NT2/D1 (cell line): Measurements from ENCODE around the gene EDRF1.

ENCODE experiments used
- DNase-seq: peaks from one replicate; pipeline ENCODE4 v3.0.0-alpha.2; 2011; ENCODE audit warnings: low read depth, low spot score
- H3K27me3 ChIP-seq: 2 replicates; pipeline ENCODE4 v1.6.0; 2011; ENCODE audit warnings: mild to moderate bottlenecking; ENCODE audit not compliant: insufficient read length, insufficient read depth
- H3K36me3 ChIP-seq: 2 replicates; pipeline ENCODE4 v1.6.1; 2011; ENCODE audit warnings: mild to moderate bottlenecking, low read length, mixed read lengths; ENCODE audit not compliant: insufficient read depth, insufficient read length
- H3K4me1 ChIP-seq: 2 replicates; pipeline ENCODE4 v1.5.1; 2011; ENCODE audit not compliant: insufficient read depth, insufficient read length
- H3K4me3 ChIP-seq: 2 replicates; pipeline ENCODE4 v1.5.1; 2011; ENCODE audit warnings: low read depth; ENCODE audit not compliant: insufficient read length
- H3K9ac ChIP-seq: 2 replicates; pipeline ENCODE4 v1.6.0; 2011; ENCODE audit warnings: low read depth; ENCODE audit not compliant: insufficient read length
- H3K9me3 ChIP-seq: 2 replicates; pipeline ENCODE4 v1.5.1; 2011; ENCODE audit warnings: mild to moderate bottlenecking, low read length; ENCODE audit not compliant: insufficient read depth
- SUZ12 ChIP-seq: IDR thresholded peaks from 2 replicates; pipeline ENCODE4 v1.6.1; 2011; ENCODE audit not compliant: insufficient read length, insufficient read depth; ENCODE audit errors: extremely low read depth
- YY1 ChIP-seq: IDR thresholded peaks from 2 replicates; pipeline ENCODE4 v1.6.1; 2011; ENCODE audit not compliant: insufficient read length, insufficient read depth
- ZNF274 ChIP-seq: IDR thresholded peaks from 2 replicates; pipeline ENCODE4 v1.6.1; 2011; ENCODE audit warnings: mild to moderate bottlenecking, low read depth, low read length

The EDRF1 gene

DNA sequence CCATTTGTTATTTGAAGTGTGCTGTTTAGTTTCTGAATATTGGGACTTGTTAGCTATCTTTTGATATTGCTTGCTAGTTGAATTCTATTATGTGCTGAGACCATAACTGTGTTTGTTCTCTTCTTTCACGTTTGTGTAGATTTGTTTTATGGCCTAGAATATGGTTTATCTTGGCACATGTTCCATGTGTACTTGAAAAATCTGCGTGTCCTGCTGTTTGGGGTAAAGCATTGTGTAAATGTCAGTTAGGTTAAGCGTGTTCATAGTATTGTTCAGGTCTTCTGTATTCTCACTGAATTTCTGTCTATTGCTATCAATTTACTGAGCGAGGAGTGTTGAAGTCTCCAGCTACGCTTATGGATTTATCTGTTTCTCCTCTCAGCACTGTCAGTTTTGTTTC lies 36.7 kb downstream of the EDRF1 start:
- Histone ChIP-seq H3K36me3 (peaks cover 79% of the 10 kb centered on the region), H3K9ac (no peak overlapping the region), H3K4me3 (no peak overlapping the region), H3K9me3 (no peaks in the 10 kb centered on the region), H3K4me1 (peaks cover 2% of the 10 kb centered on the region), H3K27me3 (no peaks in the 10 kb centered on the region)
- no peak for TF ChIP-seq SUZ12
- TF ChIP-seq YY1: no peak
- TF ChIP-seq ZNF274: no peak
- DNase-seq: no peak

GRCh38 chr10:125756853-125757487 lies 37.5 kb downstream of the EDRF1 start:
- H3K36me3 ChIP-seq: peaks cover 75% of the 10 kb centered on the region
- no peaks in the 10 kb centered on the region for H3K9me3 ChIP-seq
- H3K4me3 ChIP-seq: no peak overlapping the region
- H3K4me1 ChIP-seq: peaks cover 2% of the 10 kb centered on the region
- no peak for TF ChIP-seq SUZ12
- TF ChIP-seq ZNF274: no peak
- no peak for TF ChIP-seq YY1
- no peaks in the 10 kb centered on the region for H3K27me3 ChIP-seq
- DNase-seq: no peak
- no peak overlapping the region for H3K9ac ChIP-seq

- Histone ChIP-seq H3K9ac (no peak overlapping the region), H3K4me1 (peaks cover 2% of the 10 kb centered on the region), H3K9me3 (no peaks in the 10 kb centered on the region), H3K36me3 (peaks cover 67% of the 10 kb centered on the region), H3K27me3 (no peaks in the 10 kb centered on the region), H3K4me3 (no peak overlapping the region)
- no peak for DNase-seq
- TF ChIP-seq ZNF274: no peak
- TF ChIP-seq YY1: no peak
- no peak for TF ChIP-seq SUZ12
Measured at GRCh38 chr10:125757742-125758141, 38.2 kb downstream of the EDRF1 start.

- no peak for TF ChIP-seq YY1
- TF ChIP-seq ZNF274: no peak
- no peak for TF ChIP-seq SUZ12
- Histone ChIP-seq H3K9ac (no peak overlapping the region), H3K36me3 (peaks cover 68% of the 10 kb centered on the region), H3K4me1 (peaks cover 2% of the 10 kb centered on the region), H3K27me3 (no peaks in the 10 kb centered on the region), H3K4me3 (no peak overlapping the region), H3K9me3 (no peaks in the 10 kb centered on the region)
- DNase-seq: no peak
Measured at GRCh38 chr10:125761961-125762360, 42.5 kb downstream of the EDRF1 start.

DNA sequence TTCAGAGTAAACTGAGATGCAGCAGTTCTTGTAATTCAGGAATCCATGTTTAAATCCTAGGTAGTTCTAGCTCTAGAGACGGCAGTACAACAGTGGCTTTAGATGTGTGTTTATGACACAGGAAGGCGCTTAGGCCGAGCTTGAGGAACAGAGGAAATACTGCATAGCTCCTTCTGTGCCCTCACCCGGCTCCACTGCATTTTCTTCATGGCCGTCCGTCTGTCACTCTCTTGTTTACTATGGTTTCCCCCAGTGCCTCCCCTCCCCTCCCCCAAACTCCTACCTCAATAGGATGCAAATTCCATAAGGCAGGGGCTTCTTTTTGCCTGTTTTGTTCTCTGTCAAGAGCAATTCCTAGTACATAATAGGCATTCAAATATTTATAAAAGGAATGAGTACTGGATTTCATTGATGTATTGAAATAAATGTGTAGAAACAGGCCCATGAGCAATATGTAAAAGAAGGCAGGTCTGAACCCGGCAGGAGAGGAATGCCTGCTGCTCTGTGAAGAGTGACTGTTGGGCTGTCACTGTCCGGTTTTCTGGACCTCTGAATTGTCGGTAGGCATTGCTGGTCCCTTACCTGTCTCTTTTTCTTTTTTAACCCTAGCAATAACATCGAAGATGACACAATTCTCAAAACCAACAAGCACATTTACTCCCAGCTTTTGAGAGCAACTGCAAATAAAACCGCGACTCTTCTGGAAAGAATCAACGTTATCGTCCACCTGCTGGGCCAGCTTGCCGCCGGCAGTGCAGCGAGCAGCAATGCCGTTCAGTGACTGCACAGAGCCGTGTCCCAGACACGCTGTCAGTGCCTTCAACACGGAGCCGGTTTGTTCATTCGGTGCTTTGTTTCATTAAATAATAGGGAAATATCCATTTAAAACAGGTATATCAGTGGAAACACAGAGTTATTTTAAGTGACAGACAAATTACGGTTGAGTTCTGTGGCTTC lies 43.5 kb downstream of the EDRF1 start:
- Histone ChIP-seq H3K36me3 (peaks cover 59% of the 10 kb centered on the region), H3K4me3 (no peak overlapping the region), H3K27me3 (no peaks in the 10 kb centered on the region), H3K9ac (no peak overlapping the region), H3K4me1 (peaks cover 2% of the 10 kb centered on the region), H3K9me3 (no peaks in the 10 kb centered on the region)
- DNase-seq: peak; percentile 8
- TF ChIP-seq SUZ12: no peak
- no peak for TF ChIP-seq ZNF274
- TF ChIP-seq YY1: no peak

DNA sequence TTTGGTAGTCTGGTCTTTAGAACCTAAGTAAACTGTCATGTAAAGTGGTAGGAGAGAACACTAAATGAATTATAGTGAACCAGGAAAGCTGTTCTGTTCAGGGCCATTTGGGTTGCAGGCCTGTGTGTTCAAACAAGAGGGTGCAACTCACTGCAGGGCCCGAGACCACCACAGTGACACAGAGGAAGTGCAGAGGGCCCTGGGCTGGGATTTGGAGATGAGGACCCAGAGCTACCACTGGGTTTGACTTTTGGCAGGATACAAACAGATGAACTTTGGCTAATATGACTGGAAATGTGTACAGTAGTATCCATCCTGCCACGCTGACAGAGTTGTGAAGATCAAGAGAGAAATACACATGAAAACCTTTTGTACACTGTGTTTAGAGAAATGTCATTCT lies 46.3 kb downstream of the EDRF1 start:
- Histone ChIP-seq H3K36me3 (peaks cover 43% of the 10 kb centered on the region), H3K27me3 (no peaks in the 10 kb centered on the region)

DNA sequence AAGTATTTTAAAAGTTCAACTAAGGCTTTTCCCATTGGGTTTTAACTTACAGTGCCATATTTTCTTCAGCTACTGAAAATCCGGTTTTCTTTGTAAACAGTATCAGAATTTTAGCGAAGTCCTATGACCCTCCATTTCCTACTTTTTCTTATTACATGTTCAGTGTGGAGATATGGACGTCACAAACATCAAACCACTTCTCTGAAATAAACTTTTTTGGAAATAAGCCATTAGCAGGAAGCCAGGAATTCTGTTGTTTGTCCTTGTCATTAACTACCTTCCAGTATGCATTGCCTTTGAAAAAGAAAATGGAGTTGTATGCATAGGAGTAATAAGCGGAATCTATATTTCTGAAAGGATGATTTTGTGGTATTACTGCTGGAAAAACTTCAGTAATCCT lies 47.0 kb downstream of the EDRF1 start:
- DNase-seq: no peak
- H3K36me3 ChIP-seq: peaks cover 37% of the 10 kb centered on the region
- no peak overlapping the region for H3K4me3 ChIP-seq
- H3K9me3 ChIP-seq: no peaks in the 10 kb centered on the region
- no peak overlapping the region for H3K9ac ChIP-seq
- TF ChIP-seq YY1 (no peak), SUZ12 (no peak), ZNF274 (no peak)
- no peaks in the 10 kb centered on the region for H3K4me1 ChIP-seq
- H3K27me3 ChIP-seq: no peaks in the 10 kb centered on the region

More for the DNA sequence above, 46.3 kb downstream of the EDRF1 start:
- no peaks in the 10 kb centered on the region for H3K4me1 ChIP-seq
- DNase-seq: no peak
- no peaks in the 10 kb centered on the region for H3K9me3 ChIP-seq
- no peak overlapping the region for H3K4me3 ChIP-seq
- TF ChIP-seq ZNF274: no peak
- TF ChIP-seq YY1: no peak
- no peak for TF ChIP-seq SUZ12
- no peak overlapping the region for H3K9ac ChIP-seq
